Esophagus muscularis mucosa (tissue), 3 donors: ENCODE data around the gene HS3ST5.

Experiments used
- POLR2AphosphoS5 ChIP-seq, 2 donors: sonication (generic); formaldehyde crosslinking; IDR thresholded peaks; one replicate each; pipeline ENCODE4 v1.6.1; 2017; ENCODE audit warnings: antibody characterized with exemption in 2 of 2
- TF ChIP-seq, protein P1 (sequence below), 3 experiments: fragments of 200-600 bp in 2 of 3; fragments of 450-650 bp in 1 of 3; sonication (generic) in 2 of 3; IDR thresholded peaks; one replicate each; pipeline ENCODE4 v1.5.1; 2017 to 2019; ENCODE audit warnings: antibody characterized with exemption in 3 of 3, mild to moderate bottlenecking in 2 of 3, moderate library complexity in 1 of 3

DNA sequence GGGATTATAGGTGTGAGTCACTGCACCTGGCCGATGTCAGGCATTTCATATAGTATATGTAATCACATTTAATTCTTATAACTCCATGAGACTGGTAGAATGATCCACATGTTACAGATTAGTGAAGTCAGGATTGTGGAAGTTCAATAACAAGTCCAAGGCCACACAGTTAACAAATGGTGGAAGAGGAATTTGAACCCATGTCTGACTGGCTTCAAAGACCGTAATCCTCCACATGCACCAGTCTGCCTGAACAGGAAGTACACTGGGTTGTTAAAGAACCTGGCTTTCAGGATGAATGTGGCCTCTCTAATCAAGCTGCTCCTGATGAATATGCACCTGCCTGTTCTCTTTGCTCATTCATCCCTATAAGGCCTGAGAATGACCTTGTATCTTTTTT, 249.9 kb downstream of the HS3ST5 start:
- TF ChIP-seq, protein P1, sequence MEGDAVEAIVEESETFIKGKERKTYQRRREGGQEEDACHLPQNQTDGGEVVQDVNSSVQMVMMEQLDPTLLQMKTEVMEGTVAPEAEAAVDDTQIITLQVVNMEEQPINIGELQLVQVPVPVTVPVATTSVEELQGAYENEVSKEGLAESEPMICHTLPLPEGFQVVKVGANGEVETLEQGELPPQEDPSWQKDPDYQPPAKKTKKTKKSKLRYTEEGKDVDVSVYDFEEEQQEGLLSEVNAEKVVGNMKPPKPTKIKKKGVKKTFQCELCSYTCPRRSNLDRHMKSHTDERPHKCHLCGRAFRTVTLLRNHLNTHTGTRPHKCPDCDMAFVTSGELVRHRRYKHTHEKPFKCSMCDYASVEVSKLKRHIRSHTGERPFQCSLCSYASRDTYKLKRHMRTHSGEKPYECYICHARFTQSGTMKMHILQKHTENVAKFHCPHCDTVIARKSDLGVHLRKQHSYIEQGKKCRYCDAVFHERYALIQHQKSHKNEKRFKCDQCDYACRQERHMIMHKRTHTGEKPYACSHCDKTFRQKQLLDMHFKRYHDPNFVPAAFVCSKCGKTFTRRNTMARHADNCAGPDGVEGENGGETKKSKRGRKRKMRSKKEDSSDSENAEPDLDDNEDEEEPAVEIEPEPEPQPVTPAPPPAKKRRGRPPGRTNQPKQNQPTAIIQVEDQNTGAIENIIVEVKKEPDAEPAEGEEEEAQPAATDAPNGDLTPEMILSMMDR (IDR thresholded peaks at IDR 0.05): no peak
- no peak for TF ChIP-seq POLR2AphosphoS5 (IDR thresholded peaks at IDR 0.05)
